ENCODE measurements around the gene NLRP12. TPM values are rescaled to one million over a fixed set of nuclear protein-coding genes. Genes with fewer than 3 reads are reported as not detected.
A peak's percentile ranks its signal among the peaks of the same experiment; 100 is the strongest.

Gene NLRP12
- total and polyA plus RNA-seq, 2 experiments from 2014 or later: 1.9 to 7.5 TPM

- peak; percentile 46 for TF ChIP-seq CREB1 (CRISPR knock-in tag; IDR thresholded peaks at IDR 0.05; ENCODE audit: low read depth)
- TF ChIP-seq CTCF (conservative IDR thresholded peaks at IDR 0.05; ENCODE audit: low read depth in 2 of 2): no peak
- peak; percentile 67 for TF ChIP-seq POLR2AphosphoS5 (IDR thresholded peaks at IDR 0.05; ENCODE audit: low read depth)
- no peak for TF ChIP-seq EZH2phosphoT487 (IDR thresholded peaks at IDR 0.05; ENCODE audit: unreplicated experiment)
- no peak for TF ChIP-seq STAT1 (IDR thresholded peaks at IDR 0.05; ENCODE audit: unreplicated experiment)
Observed at GRCh38 chr19:53865918-53866864, 42.1 kb upstream of the NLRP12 start (continued).

GRCh38 chr19:53865523-53865917, 41.4 kb upstream of the NLRP12 start:
- Histone ChIP-seq H3K36me3 (ENCODE audit: insufficient read depth) (no peaks in the 10 kb centered on the region), H3K9me2 (ENCODE audit: insufficient read depth) (no peaks in the 10 kb centered on the region), H4K20me1 (replicated peaks; ENCODE audit: insufficient read depth) (no peaks in the 10 kb centered on the region; the same call in 1 of the 2 replicates), H3K4me1 (ENCODE audit: insufficient read depth) (peaks cover 20% of the 10 kb centered on the region), H2AFZ (no peak overlapping the region), H3K4me2 (peak overlapping the region; percentile 86), H3F3A (replicated peaks; ENCODE audit: low read depth) (peaks cover 18% of the 10 kb centered on the region), H3K4me3 (peak overlapping the region; percentile 66), H3K79me2 (replicated peaks; ENCODE audit: insufficient read depth) (peaks cover 14% of the 10 kb centered on the region), H3K27ac (ENCODE audit: low read depth) (peak overlapping the region; percentile 100), H3K27me3 (ENCODE audit: insufficient read depth) (no peaks in the 10 kb centered on the region)
- peak overlapping the region; percentile 92 for H3K27ac Mint-ChIP-seq
- H3K9me3 Mint-ChIP-seq: no peaks in the 10 kb centered on the region; the same call in 2 of the 3 replicates
- H3K4me3 Mint-ChIP-seq: peak overlapping the region; percentile 87
- DNase-seq (ENCODE audit: low spot score) (no peak), ATAC-seq (no peak)
- peaks cover 15% of the 10 kb centered on the region for H3K4me1 Mint-ChIP-seq
- H3K27me3 Mint-ChIP-seq (ENCODE audit: insufficient read depth, low read depth, poor library complexity): peaks cover 41% of the 10 kb centered on the region
- peaks cover 1% of the 10 kb centered on the region; the same call in 1 of the 3 replicates for H3K36me3 Mint-ChIP-seq (ENCODE audit: low read depth)
- TF ChIP-seq NANOG (IDR thresholded peaks at IDR 0.05; ENCODE audit: borderline replicate concordance) (no peak), ETS1 (IDR thresholded peaks at IDR 0.05) (no peak), CTCF (conservative IDR thresholded peaks at IDR 0.05; ENCODE audit: low read depth in 2 of 2) (peak in 1 of 2 experiments; percentile 29; a peak in 1 of 4 replicates)

Data from GM23338 (cell line).